Activated CD4-positive, alpha-beta T cell treated with anti-CD3 and anti-CD28 coated beads, Interleukin-2, amount 10 ng/mL, durations not matched to agents 24 days and 14 days (primary cell): ENCODE data around the gene PGA3. TPM values are rescaled to one million over a fixed set of nuclear protein-coding genes. Genes with fewer than 3 reads are reported as not detected.
"Not testable (repeated sequence)": the region's sequence is repeated elsewhere in the genome, so short reads cannot be mapped to it uniquely, and the experiment has no call there.

ENCODE experiments used
- DNase-seq: peaks from one replicate; pipeline ENCODE4 v3.0.0; 2022
- H3K27ac Mint-ChIP-seq: one replicate; pipeline ENCODE4 v1.8.0; 2022; ENCODE audit warnings: mild to moderate bottlenecking, mixed read lengths
- H3K27me3 Mint-ChIP-seq: one replicate; pipeline ENCODE4 v1.8.0; 2022; ENCODE audit warnings: mixed read lengths
- H3K36me3 Mint-ChIP-seq: one replicate; pipeline ENCODE4 v1.8.0; 2022; ENCODE audit warnings: low read depth, mild to moderate bottlenecking, mixed read lengths
- H3K4me1 Mint-ChIP-seq: one replicate; pipeline ENCODE4 v1.8.0; 2021; ENCODE audit warnings: mixed read lengths
- H3K4me3 Mint-ChIP-seq: one replicate; pipeline ENCODE4 v1.8.0; 2022; ENCODE audit warnings: mild to moderate bottlenecking, moderate library complexity, mixed read lengths
- H3K9me3 Mint-ChIP-seq: one replicate; pipeline ENCODE4 v1.8.0; 2021; ENCODE audit warnings: mixed read lengths
- intact Hi-C: fragments of 100-400 bp; cut with micrococcal nuclease; formaldehyde crosslinking; loops from one replicate; pipeline ENCODE4 v1.15.1; 2023
- total RNA-seq: library from RNA; stranded (reverse); gene quantifications from 2 replicates; pipeline ENCODE4 v1.2.3, GENCODE V29; 2022

Gene PGA3
- total RNA-seq, 1 donor from 2014 or later = not detected

- Mint-ChIP-seq H3K36me3 (no peaks in the 10 kb centered on the region), H3K27ac (peak overlapping the region; percentile 91), H3K27me3 (no peaks in the 10 kb centered on the region), H3K9me3 (no peaks in the 10 kb centered on the region), H3K4me3 (peak overlapping the region; percentile 61), H3K4me1 (peaks cover 47% of the 10 kb centered on the region)
- no peak for DNase-seq
- intact Hi-C loops = loop anchor here (2.0 kb wide), 1 partner anchor 23 kb away; no protein-coding TSS in a partner anchor
Measured at GRCh38 chr11:61163714-61164605, 39.4 kb upstream of the PGA3 start.

DNA sequence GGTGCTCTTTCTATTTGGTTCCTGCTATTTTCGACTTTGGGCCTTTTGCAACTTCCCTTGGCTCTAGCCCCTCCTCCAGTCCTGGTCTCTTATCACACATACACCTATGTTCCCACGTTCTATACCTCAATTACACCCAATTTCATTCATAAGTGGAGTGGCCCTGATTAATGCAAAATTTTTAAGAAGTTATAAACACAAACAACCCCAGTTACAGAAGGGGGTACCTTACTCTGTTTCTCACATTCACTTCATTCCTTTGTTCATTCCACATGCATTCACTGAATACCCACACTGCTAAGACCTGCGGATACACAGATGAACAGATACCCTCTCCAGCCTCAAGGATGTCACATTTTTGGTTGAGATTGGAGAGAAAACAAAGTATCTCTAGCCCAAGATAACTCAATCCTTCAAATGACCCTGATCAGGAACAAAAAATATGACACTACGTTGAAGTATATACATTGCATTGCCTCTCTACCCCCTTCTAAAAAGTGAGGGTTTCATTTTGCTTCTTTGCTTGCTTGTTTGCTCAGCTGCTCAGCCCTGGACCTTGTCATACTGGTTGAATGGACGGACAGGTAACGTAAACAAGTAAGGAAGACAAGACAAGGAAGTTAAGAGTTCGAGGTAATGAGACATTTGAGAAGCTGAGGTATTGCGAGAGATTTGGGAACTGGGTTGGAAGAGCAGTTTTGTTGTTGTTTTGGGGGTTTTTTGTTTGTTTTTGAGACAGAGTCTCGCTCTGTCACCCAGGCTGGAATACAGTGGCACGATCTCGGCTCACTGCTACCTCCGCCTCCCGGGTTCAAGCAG, 38.5 kb upstream of the PGA3 start:
- intact Hi-C loops = loop anchor here (2.0 kb wide), 1 partner anchor 22 kb away; no protein-coding TSS in a partner anchor
- H3K36me3 Mint-ChIP-seq = no peaks in the 10 kb centered on the region

DNA sequence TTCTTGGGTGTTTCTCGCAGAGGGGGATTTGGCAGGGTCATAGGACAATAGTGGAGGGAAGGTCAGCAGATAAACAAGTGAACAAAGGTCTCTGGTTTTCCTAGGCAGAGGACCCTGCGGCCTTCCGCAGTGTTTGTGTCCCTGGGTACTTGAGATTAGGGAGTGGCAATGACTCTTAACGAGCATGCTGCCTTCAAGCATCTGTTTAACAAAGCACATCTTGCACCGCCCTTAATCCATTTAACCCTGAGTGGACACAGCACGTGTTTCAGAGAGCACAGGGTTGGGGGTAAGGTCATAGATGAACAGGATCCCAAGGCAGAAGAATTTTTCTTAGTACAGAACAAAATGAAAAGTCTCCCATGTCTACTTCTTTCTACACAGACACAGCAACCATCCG, 37.5 kb upstream of the PGA3 start:
- intact Hi-C loops = loop anchor here (2.0 kb wide), 1 partner anchor 21 kb away; no protein-coding TSS in a partner anchor
- not testable (repeated sequence) for H3K36me3 Mint-ChIP-seq, H3K9me3 Mint-ChIP-seq, H3K27ac Mint-ChIP-seq, H3K4me3 Mint-ChIP-seq, DNase-seq, H3K27me3 Mint-ChIP-seq
- peaks cover 34% of the 10 kb centered on the region for H3K4me1 Mint-ChIP-seq

More for the DNA sequence above, 38.5 kb upstream of the PGA3 start:
- no peaks in the 10 kb centered on the region for H3K27me3 Mint-ChIP-seq
- H3K27ac Mint-ChIP-seq = peak overlapping the region; percentile 91
- H3K9me3 Mint-ChIP-seq = no peaks in the 10 kb centered on the region
- H3K4me1 Mint-ChIP-seq = peaks cover 42% of the 10 kb centered on the region
- no peak for DNase-seq
- H3K4me3 Mint-ChIP-seq = peak overlapping the region; percentile 61

GRCh38 chr11:61166331-61166730, 37.0 kb upstream of the PGA3 start:
- H3K9me3 Mint-ChIP-seq, intact Hi-C loops, H3K36me3 Mint-ChIP-seq, DNase-seq, H3K27me3 Mint-ChIP-seq, H3K4me3 Mint-ChIP-seq, H3K27ac Mint-ChIP-seq: not testable (repeated sequence)
- peaks cover 33% of the 10 kb centered on the region for H3K4me1 Mint-ChIP-seq

DNA sequence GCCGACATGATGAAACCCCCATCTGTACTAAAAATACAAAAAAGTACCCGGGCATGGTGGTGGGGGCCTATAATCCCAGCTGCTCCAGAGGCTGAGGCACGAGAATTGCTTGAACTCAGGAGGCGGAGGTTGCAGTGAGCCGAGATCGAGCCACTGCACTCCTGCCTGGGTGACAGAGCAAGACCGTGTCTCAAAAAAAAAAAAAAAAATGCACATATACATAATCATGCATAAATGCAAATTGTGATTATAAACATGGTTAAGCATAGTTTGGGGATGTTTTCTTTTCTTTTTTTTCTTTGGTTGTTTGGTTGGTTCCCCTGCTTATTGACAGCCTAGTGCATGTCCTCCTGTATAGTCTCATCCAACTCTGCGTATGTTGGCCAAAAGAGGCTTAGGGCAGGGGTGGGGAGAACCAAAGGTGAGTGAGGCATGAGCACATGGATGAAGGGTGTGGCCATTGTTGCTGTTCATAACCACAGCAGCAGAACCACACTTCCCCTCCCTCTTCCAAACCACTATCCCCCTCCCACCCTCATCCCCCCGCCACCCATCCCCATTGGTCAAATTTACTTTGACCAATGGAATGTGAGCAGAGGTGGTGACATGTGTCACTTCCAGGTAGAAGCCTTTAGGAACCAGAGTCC, 35.1 kb upstream of the PGA3 start:
- H3K27ac Mint-ChIP-seq = no peak overlapping the region
- H3K9me3 Mint-ChIP-seq = no peaks in the 10 kb centered on the region
- intact Hi-C loops = no loop called here
- DNase-seq = no peak
- peaks cover 33% of the 10 kb centered on the region for H3K4me1 Mint-ChIP-seq
- H3K4me3 Mint-ChIP-seq = no peak overlapping the region
- H3K27me3 Mint-ChIP-seq = no peaks in the 10 kb centered on the region
- no peaks in the 10 kb centered on the region for H3K36me3 Mint-ChIP-seq

- H3K36me3 Mint-ChIP-seq = no peaks in the 10 kb centered on the region
- no peak for DNase-seq
- H3K4me3 Mint-ChIP-seq = no peak overlapping the region
- H3K4me1 Mint-ChIP-seq = peaks cover 30% of the 10 kb centered on the region
- peaks cover 4% of the 10 kb centered on the region for H3K9me3 Mint-ChIP-seq
- peaks cover 2% of the 10 kb centered on the region for H3K27me3 Mint-ChIP-seq
- intact Hi-C loops = no loop called here
- H3K27ac Mint-ChIP-seq = no peak overlapping the region
Measured at GRCh38 chr11:61168800-61169199, 34.5 kb upstream of the PGA3 start.

DNA sequence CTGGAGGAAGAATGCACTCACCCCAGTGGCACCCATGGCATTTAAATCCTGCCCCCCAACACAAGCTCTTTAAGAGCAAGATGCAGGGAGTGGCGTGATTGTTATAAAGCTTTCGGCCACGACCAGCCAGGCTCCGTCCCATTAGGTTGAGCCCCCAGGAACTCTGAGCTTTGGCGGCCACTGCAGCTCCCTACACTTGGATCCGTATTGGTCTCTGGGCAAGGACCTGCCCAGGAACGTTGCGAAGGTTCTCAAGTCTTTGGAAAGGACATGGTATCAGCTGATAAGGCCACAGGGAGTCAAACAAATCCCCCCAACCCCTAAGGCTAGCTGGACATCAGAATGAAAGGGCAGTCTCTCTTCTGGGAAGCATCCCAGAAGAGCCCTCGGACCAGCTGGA, 32.7 kb upstream of the PGA3 start:
- intact Hi-C loops = no loop called here
- no peaks in the 10 kb centered on the region for H3K36me3 Mint-ChIP-seq
- H3K4me3 Mint-ChIP-seq = no peak overlapping the region
- peaks cover 18% of the 10 kb centered on the region for H3K4me1 Mint-ChIP-seq
- H3K27me3 Mint-ChIP-seq = peaks cover 6% of the 10 kb centered on the region
- H3K9me3 Mint-ChIP-seq = peaks cover 4% of the 10 kb centered on the region
- H3K27ac Mint-ChIP-seq = no peak overlapping the region
- no peak for DNase-seq

DNA sequence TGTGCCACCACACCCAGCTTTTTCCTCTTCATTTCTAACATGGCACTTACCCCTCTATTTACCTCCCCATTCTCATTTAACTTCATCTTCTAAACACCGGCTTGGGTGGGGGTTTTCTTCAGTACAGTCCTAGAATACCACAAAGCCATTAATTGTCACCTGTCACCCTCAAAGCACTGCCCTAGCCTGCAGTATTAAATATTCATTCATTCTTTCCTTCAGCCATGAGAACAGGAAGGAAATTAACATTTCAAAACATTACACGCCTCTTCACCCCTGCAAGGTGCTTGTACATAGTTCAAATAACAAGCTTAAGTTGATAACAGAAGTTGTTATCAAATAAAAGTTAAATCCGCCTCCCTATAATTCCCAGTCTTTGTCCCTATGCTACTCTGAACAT, 31.4 kb upstream of the PGA3 start:
- H3K27me3 Mint-ChIP-seq = peaks cover 11% of the 10 kb centered on the region
- no peak overlapping the region for H3K4me3 Mint-ChIP-seq
- peaks cover 18% of the 10 kb centered on the region for H3K4me1 Mint-ChIP-seq
- intact Hi-C loops = no loop called here
- peaks cover 4% of the 10 kb centered on the region for H3K9me3 Mint-ChIP-seq
- H3K27ac Mint-ChIP-seq = peak overlapping the region; percentile 18
- H3K36me3 Mint-ChIP-seq = no peaks in the 10 kb centered on the region
- DNase-seq = no peak

GRCh38 chr11:61172356-61172755, 31.0 kb upstream of the PGA3 start:
- Mint-ChIP-seq H3K36me3 (no peaks in the 10 kb centered on the region), H3K9me3 (peaks cover 4% of the 10 kb centered on the region), H3K4me1 (peaks cover 16% of the 10 kb centered on the region), H3K27me3 (peaks cover 11% of the 10 kb centered on the region), H3K27ac (peak overlapping the region; percentile 18), H3K4me3 (no peak overlapping the region)
- DNase-seq = no peak
- intact Hi-C loops = no loop called here

DNA sequence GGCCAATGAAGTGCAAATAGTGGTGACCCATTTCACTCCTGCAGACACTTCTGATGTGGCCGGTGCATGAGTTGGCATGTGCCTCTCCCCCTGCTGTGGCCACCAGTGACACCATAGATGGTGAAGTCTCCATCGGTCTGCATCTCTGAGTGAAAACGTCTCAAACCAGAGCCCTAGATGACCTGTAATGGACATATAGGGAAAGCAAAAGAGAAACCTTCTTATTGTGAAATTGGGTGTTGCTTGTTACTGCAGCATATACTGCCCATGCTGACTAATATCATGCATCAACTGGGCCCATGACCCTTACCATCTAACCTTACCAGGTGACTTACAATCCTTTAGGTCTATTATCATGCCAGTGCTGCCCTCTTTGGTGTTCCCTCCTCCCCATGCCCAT, 30.4 kb upstream of the PGA3 start:
- Mint-ChIP-seq H3K9me3 (peaks cover 4% of the 10 kb centered on the region), H3K27me3 (peaks cover 11% of the 10 kb centered on the region), H3K4me1 (peaks cover 14% of the 10 kb centered on the region), H3K27ac (no peak overlapping the region), H3K36me3 (no peaks in the 10 kb centered on the region), H3K4me3 (no peak overlapping the region)
- no peak for DNase-seq
- intact Hi-C loops = no loop called here

DNA sequence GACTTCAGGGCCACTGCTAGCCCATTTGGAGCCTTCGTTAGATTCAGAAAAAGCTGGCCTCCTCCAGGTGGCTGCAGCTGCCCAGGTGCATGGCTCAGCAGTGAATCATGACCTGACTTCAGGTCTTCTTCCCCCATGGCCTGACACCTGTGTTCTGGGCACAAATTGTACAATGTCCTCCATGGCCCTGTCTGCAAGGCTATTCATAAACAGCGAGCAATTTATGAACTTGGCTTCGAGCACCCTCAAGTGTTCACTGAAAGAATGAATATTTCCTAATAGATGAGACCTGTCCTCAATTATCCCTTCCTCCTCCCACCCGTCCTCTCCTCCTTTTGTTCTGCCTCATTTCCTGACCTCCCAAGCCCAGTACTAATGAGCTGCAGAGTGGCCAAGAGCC, 29.9 kb upstream of the PGA3 start:
- no peak overlapping the region for H3K27ac Mint-ChIP-seq
- H3K4me1 Mint-ChIP-seq = peaks cover 14% of the 10 kb centered on the region
- peaks cover 11% of the 10 kb centered on the region for H3K27me3 Mint-ChIP-seq
- H3K36me3 Mint-ChIP-seq = no peaks in the 10 kb centered on the region
- DNase-seq = no peak
- intact Hi-C loops = no loop called here
- peaks cover 4% of the 10 kb centered on the region for H3K9me3 Mint-ChIP-seq
- no peak overlapping the region for H3K4me3 Mint-ChIP-seq

- Mint-ChIP-seq H3K36me3 (no peaks in the 10 kb centered on the region), H3K4me1 (peaks cover 10% of the 10 kb centered on the region), H3K4me3 (no peak overlapping the region), H3K27ac (no peak overlapping the region), H3K9me3 (peaks cover 4% of the 10 kb centered on the region), H3K27me3 (peaks cover 11% of the 10 kb centered on the region)
- intact Hi-C loops = no loop called here
- DNase-seq = no peak
Measured at GRCh38 chr11:61174273-61174672, 29.0 kb upstream of the PGA3 start.

DNA sequence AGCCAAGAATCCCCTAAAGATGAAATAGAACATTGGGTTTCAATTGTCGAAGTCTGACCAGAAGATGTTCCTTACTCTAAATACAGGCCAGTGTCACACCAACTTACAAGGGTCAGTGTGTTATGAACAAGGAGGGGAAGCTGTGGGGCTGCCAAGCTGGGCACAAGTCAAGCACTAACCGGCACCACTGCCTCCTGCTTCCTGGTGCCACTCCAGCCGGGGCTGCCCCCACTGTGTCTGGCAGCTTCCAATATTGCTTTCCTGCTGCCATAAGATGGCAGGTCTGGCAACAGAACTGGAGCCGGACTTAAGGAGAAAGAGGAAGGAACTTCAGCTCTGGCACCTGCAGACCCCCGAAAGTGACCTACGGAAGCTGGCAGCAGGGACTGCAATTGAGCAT, 28.4 kb upstream of the PGA3 start:
- peaks cover 13% of the 10 kb centered on the region for H3K27me3 Mint-ChIP-seq
- no peak overlapping the region for H3K27ac Mint-ChIP-seq
- intact Hi-C loops = no loop called here
- peaks cover 4% of the 10 kb centered on the region for H3K9me3 Mint-ChIP-seq
- no peak overlapping the region for H3K4me3 Mint-ChIP-seq
- no peaks in the 10 kb centered on the region for H3K36me3 Mint-ChIP-seq
- no peak for DNase-seq
- H3K4me1 Mint-ChIP-seq = peaks cover 10% of the 10 kb centered on the region

- peaks cover 18% of the 10 kb centered on the region for H3K27me3 Mint-ChIP-seq
- peaks cover 4% of the 10 kb centered on the region for H3K9me3 Mint-ChIP-seq
- DNase-seq = no peak
- no peak overlapping the region for H3K4me3 Mint-ChIP-seq
- H3K4me1 Mint-ChIP-seq = peaks cover 10% of the 10 kb centered on the region
- intact Hi-C loops = no loop called here
- H3K27ac Mint-ChIP-seq = no peak overlapping the region
- no peaks in the 10 kb centered on the region for H3K36me3 Mint-ChIP-seq
Measured at GRCh38 chr11:61176446-61176845, 26.9 kb upstream of the PGA3 start.
